Measurements from ENCODE around the gene PAPSS2.

The PAPSS2 gene

GRCh38 chr10:87623191-87623590, 36.5 kb upstream of the PAPSS2 start:
- H3K27me3 ChIP-seq (ENCODE audit: control insufficient read depth, insufficient read depth, low read length) = no peaks in the 10 kb centered on the region
- no peaks in the 10 kb centered on the region for H3K9me3 ChIP-seq (ENCODE audit: control insufficient read depth, insufficient read depth, low read length)
- peaks cover 5% of the 10 kb centered on the region; the same call in 1 of the 2 replicates for H3K4me1 ChIP-seq (ENCODE audit: control insufficient read depth, insufficient read depth, low read length)
- H3K4me3 ChIP-seq (ENCODE audit: low read length) = no peak overlapping the region
- H3K27ac ChIP-seq (ENCODE audit: low read length) = no peak overlapping the region
- DNase-seq (ENCODE audit: low read depth, low spot score) = no peak
- H3K36me3 ChIP-seq (ENCODE audit: control insufficient read depth, insufficient read depth, low read length) = no peaks in the 10 kb centered on the region
- WGBS (ENCODE audit: insufficient coverage, insufficient read length) = no CpG with 5 or more reads among the region's 1 CpG

DNA sequence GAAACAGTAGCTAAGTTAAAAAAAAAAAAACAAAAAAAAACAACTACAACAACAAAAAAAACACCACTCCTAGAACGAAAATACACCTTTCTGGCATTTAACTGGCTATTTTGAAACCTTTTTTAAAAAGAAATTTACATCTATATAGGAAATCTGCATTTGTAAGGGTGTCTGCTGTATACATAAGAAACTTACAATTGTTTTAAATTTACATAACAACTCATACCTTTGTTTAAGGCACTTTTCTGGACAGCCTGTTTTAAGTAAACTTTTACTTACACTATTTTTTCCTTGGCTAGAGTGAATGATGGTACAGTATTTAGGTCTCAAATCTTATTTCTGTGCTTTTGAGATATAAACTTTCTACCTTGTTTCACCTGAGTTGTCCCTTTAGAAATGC, 34.0 kb upstream of the PAPSS2 start:
- Histone ChIP-seq H3K27me3 (ENCODE audit: control insufficient read depth, insufficient read depth, low read length) (no peaks in the 10 kb centered on the region), H3K9me3 (ENCODE audit: control insufficient read depth, insufficient read depth, low read length) (no peaks in the 10 kb centered on the region), H3K27ac (ENCODE audit: low read length) (peak overlapping the region; percentile 68), H3K4me3 (ENCODE audit: low read length) (no peak overlapping the region), H3K4me1 (ENCODE audit: control insufficient read depth, insufficient read depth, low read length) (peaks cover 3% of the 10 kb centered on the region; the same call in 1 of the 2 replicates), H3K36me3 (ENCODE audit: control insufficient read depth, insufficient read depth, low read length) (no peaks in the 10 kb centered on the region)
- no CpG with 5 or more reads among the region's 1 CpG for WGBS (ENCODE audit: insufficient coverage, insufficient read length)
- DNase-seq (ENCODE audit: low read depth, low spot score) = no peak

GRCh38 chr10:87626422-87626892, 33.2 kb upstream of the PAPSS2 start:
- Histone ChIP-seq H3K27ac (ENCODE audit: low read length) (peak overlapping the region; percentile 68), H3K27me3 (ENCODE audit: control insufficient read depth, insufficient read depth, low read length) (no peaks in the 10 kb centered on the region), H3K9me3 (ENCODE audit: control insufficient read depth, insufficient read depth, low read length) (no peaks in the 10 kb centered on the region), H3K4me1 (ENCODE audit: control insufficient read depth, insufficient read depth, low read length) (peaks cover 3% of the 10 kb centered on the region; the same call in 1 of the 2 replicates), H3K36me3 (ENCODE audit: control insufficient read depth, insufficient read depth, low read length) (no peaks in the 10 kb centered on the region), H3K4me3 (ENCODE audit: low read length) (no peak overlapping the region)
- DNase-seq (ENCODE audit: low read depth, low spot score) = no peak
- no CpG with 5 or more reads among the region's 1 CpG for WGBS (ENCODE audit: insufficient coverage, insufficient read length)

GRCh38 chr10:87630171-87630570, 29.5 kb upstream of the PAPSS2 start:
- peaks cover 3% of the 10 kb centered on the region; the same call in 1 of the 2 replicates for H3K4me1 ChIP-seq (ENCODE audit: control insufficient read depth, insufficient read depth, low read length)
- no CpG with 5 or more reads among the region's 7 CpGs for WGBS (ENCODE audit: insufficient coverage, insufficient read length)
- H3K36me3 ChIP-seq (ENCODE audit: control insufficient read depth, insufficient read depth, low read length) = no peaks in the 10 kb centered on the region
- no peak for DNase-seq (ENCODE audit: low read depth, low spot score)
- H3K4me3 ChIP-seq (ENCODE audit: low read length) = no peak overlapping the region
- H3K9me3 ChIP-seq (ENCODE audit: control insufficient read depth, insufficient read depth, low read length) = no peaks in the 10 kb centered on the region
- H3K27me3 ChIP-seq (ENCODE audit: control insufficient read depth, insufficient read depth, low read length) = no peaks in the 10 kb centered on the region
- no peak overlapping the region for H3K27ac ChIP-seq (ENCODE audit: low read length)

DNA sequence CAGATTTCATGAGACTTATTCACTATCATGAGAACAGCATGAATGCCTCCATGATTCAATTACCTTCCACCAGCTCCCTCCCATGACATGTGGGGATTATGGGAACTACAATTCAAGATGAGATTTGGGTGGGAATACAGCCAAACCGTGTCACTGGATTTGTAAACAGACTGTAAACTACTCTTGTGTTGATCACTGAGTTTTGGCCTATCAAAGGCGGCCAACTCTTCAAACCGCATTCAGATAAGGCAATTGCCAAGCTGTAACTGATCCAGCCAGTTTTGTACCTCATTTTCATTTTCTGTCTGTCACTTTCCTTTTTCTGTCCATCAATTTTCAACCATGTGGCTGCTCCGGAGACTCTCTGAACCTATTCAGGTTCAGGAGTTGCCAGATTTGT, 27.2 kb upstream of the PAPSS2 start:
- no CpG with 5 or more reads among the region's 4 CpGs for WGBS (ENCODE audit: insufficient coverage, insufficient read length)
- Histone ChIP-seq H3K4me3 (ENCODE audit: low read length) (no peak overlapping the region), H3K36me3 (ENCODE audit: control insufficient read depth, insufficient read depth, low read length) (no peaks in the 10 kb centered on the region), H3K27ac (ENCODE audit: low read length) (no peak overlapping the region), H3K4me1 (ENCODE audit: control insufficient read depth, insufficient read depth, low read length) (no peaks in the 10 kb centered on the region; the same call in 1 of the 2 replicates), H3K9me3 (ENCODE audit: control insufficient read depth, insufficient read depth, low read length) (no peaks in the 10 kb centered on the region), H3K27me3 (ENCODE audit: control insufficient read depth, insufficient read depth, low read length) (no peaks in the 10 kb centered on the region)
- DNase-seq (ENCODE audit: low read depth, low spot score) = no peak

DNA sequence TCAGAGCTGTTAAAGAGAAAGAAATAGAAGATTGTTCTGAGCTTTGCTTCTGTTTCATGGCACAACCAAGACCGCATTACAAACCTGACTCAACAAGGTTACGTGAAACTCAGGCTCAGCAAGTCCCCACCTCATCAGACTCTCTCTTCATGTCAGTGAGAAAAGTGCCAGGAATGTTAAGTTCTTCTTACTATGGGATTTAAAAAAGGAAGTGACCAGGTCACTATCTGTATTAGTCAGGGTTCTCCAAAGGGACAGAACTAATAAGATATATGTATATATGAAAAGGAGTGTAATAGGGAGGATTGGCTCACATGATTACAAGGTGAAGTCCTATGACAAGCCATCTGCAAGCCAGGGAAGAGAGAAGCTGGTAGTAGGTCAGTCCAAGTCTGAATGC, 25.4 kb upstream of the PAPSS2 start:
- Histone ChIP-seq H3K4me1 (ENCODE audit: control insufficient read depth, insufficient read depth, low read length) (no peaks in the 10 kb centered on the region), H3K36me3 (ENCODE audit: control insufficient read depth, insufficient read depth, low read length) (no peaks in the 10 kb centered on the region), H3K27me3 (ENCODE audit: control insufficient read depth, insufficient read depth, low read length) (no peaks in the 10 kb centered on the region), H3K9me3 (ENCODE audit: control insufficient read depth, insufficient read depth, low read length) (no peaks in the 10 kb centered on the region), H3K4me3 (ENCODE audit: low read length) (no peak overlapping the region), H3K27ac (ENCODE audit: low read length) (no peak overlapping the region)
- no peak for DNase-seq (ENCODE audit: low read depth, low spot score)
- WGBS (ENCODE audit: insufficient coverage, insufficient read length) = no CpG with 5 or more reads among the region's 2 CpGs

GRCh38 chr10:87635498-87636312, 24.0 kb upstream of the PAPSS2 start:
- no CpG with 5 or more reads among the region's 5 CpGs for WGBS (ENCODE audit: insufficient coverage, insufficient read length)
- no peaks in the 10 kb centered on the region for H3K27me3 ChIP-seq (ENCODE audit: control insufficient read depth, insufficient read depth, low read length)
- H3K27ac ChIP-seq (ENCODE audit: low read length) = no peak overlapping the region
- H3K36me3 ChIP-seq (ENCODE audit: control insufficient read depth, insufficient read depth, low read length) = no peaks in the 10 kb centered on the region
- no peaks in the 10 kb centered on the region for H3K4me1 ChIP-seq (ENCODE audit: control insufficient read depth, insufficient read depth, low read length)
- H3K9me3 ChIP-seq (ENCODE audit: control insufficient read depth, insufficient read depth, low read length) = no peaks in the 10 kb centered on the region
- no peak overlapping the region for H3K4me3 ChIP-seq (ENCODE audit: low read length)
- DNase-seq (ENCODE audit: low read depth, low spot score) = no peak

- H3K4me3 ChIP-seq (ENCODE audit: low read length) = no peak overlapping the region
- no CpG with 5 or more reads among the region's 3 CpGs for WGBS (ENCODE audit: insufficient coverage, insufficient read length)
- DNase-seq (ENCODE audit: low read depth, low spot score) = no peak
- no peaks in the 10 kb centered on the region for H3K27me3 ChIP-seq (ENCODE audit: control insufficient read depth, insufficient read depth, low read length)
- H3K9me3 ChIP-seq (ENCODE audit: control insufficient read depth, insufficient read depth, low read length) = no peaks in the 10 kb centered on the region
- no peak overlapping the region for H3K27ac ChIP-seq (ENCODE audit: low read length)
- H3K36me3 ChIP-seq (ENCODE audit: control insufficient read depth, insufficient read depth, low read length) = no peaks in the 10 kb centered on the region
- H3K4me1 ChIP-seq (ENCODE audit: control insufficient read depth, insufficient read depth, low read length) = no peaks in the 10 kb centered on the region
Measured at GRCh38 chr10:87636313-87636915, 23.3 kb upstream of the PAPSS2 start.

- DNase-seq (ENCODE audit: low read depth, low spot score) = no peak
- WGBS (ENCODE audit: insufficient coverage, insufficient read length) = no CpG with 5 or more reads among the region's 3 CpGs
- H3K36me3 ChIP-seq (ENCODE audit: control insufficient read depth, insufficient read depth, low read length) = no peaks in the 10 kb centered on the region
Measured at GRCh38 chr10:87639493-87639892, 20.2 kb upstream of the PAPSS2 start.

DNA sequence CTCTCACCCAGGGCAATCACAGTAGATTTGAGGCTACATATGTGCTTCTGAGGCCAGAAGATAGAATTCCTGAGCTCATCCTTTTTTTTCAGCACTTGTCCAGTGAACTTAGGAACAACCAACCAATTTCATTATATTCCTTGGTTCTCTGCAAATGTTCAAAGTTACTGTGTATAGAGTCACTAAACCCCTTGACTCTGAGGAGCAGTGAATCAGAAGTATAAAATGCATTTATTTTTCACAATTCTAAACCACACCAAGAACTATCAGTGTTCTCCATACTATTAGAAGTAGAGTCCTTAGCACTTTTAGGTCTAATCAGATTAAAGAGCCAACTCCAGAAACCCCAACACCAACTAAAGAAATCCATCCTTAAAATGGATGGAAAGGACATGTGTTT, 19.6 kb upstream of the PAPSS2 start:
- H3K4me3 ChIP-seq (ENCODE audit: low read length) = no peak overlapping the region
- H3K9me3 ChIP-seq (ENCODE audit: control insufficient read depth, insufficient read depth, low read length) = no peaks in the 10 kb centered on the region
- no peak for DNase-seq (ENCODE audit: low read depth, low spot score)
- no peaks in the 10 kb centered on the region for H3K36me3 ChIP-seq (ENCODE audit: control insufficient read depth, insufficient read depth, low read length)
- no peaks in the 10 kb centered on the region for H3K27me3 ChIP-seq (ENCODE audit: control insufficient read depth, insufficient read depth, low read length)
- no peaks in the 10 kb centered on the region for H3K4me1 ChIP-seq (ENCODE audit: control insufficient read depth, insufficient read depth, low read length)
- H3K27ac ChIP-seq (ENCODE audit: low read length) = no peak overlapping the region

More at GRCh38 chr10:87639493-87639892, 20.2 kb upstream of the PAPSS2 start:
- Histone ChIP-seq H3K27ac (ENCODE audit: low read length) (no peak overlapping the region), H3K4me3 (ENCODE audit: low read length) (no peak overlapping the region), H3K4me1 (ENCODE audit: control insufficient read depth, insufficient read depth, low read length) (no peaks in the 10 kb centered on the region), H3K27me3 (ENCODE audit: control insufficient read depth, insufficient read depth, low read length) (no peaks in the 10 kb centered on the region), H3K9me3 (ENCODE audit: control insufficient read depth, insufficient read depth, low read length) (no peaks in the 10 kb centered on the region)

All from iPS DF 6.9 (cell line).